Measurements from ENCODE around the gene PODN.

GRCh38 chr1:53069663-53070327, 7.8 kb downstream of the PODN start:
- no peak for TF ChIP-seq CTCF (IDR thresholded peaks at IDR 0.05)
- TF ChIP-seq POLR2A (IDR thresholded peaks at IDR 0.05): no peak
